A673 (cell line): ENCODE data around the gene FGF5.

Source experiments
- CTCF ChIP-seq: fragments of 300-800, 200-600 bp; sonication (generic); conservative IDR thresholded peaks from 2 replicates; pipeline ENCODE4 v1.5.1; 2017; ENCODE audit warnings: low read depth, mild to moderate bottlenecking, antibody characterized with exemption, low read length, moderate library complexity, mixed read lengths
- EZH2 ChIP-seq: fragments of 200-600 bp; sonication (generic); IDR thresholded peaks from 2 replicates; pipeline ENCODE4 v1.6.1; 2017; ENCODE audit warnings: borderline replicate concordance, low read depth, mild to moderate bottlenecking, mixed read lengths, antibody characterized with exemption, low read length; ENCODE audit not compliant: poor library complexity, severe bottlenecking

- TF ChIP-seq EZH2 = no peak
- TF ChIP-seq CTCF = no peak
These were observed 27.7 kb downstream of the FGF5 start for GRCh38 chr4:80294206-80294605.
